Endothelial cell of umbilical vein (primary cell): ENCODE data around the gene SNX10. TPM values are rescaled to one million over a fixed set of nuclear protein-coding genes. Genes with fewer than 3 reads are reported as not detected.
"Not testable (repeated sequence)": the region's sequence is repeated elsewhere in the genome, so short reads cannot be mapped to it uniquely, and the experiment has no call there.

Experiments
- BruUV-seq: library from RNA; stranded (reverse); fragments of 400-500 nt; replicated peaks from 2 replicates; lab custom pipeline; 2021; lab: Mats Ljungman, UMichigan
- CTCF ChIA-PET: fragments of 300-600, 350-600 bp; sonication (Branson Sonifier 250); formaldehyde crosslinking; loops from one replicate; lab custom pipeline; 2021; ENCODE audit warnings: antibody characterized with exemption, inconsistent platforms; lab: Charles Lee
- POLR2A ChIA-PET: fragments of 300-600, 350-600 bp; sonication (Branson Sonifier 250); formaldehyde crosslinking; loops from one replicate; lab custom pipeline; 2021; ENCODE audit warnings: antibody characterized with exemption, inconsistent platforms; lab: Charles Lee
- DNase-seq: peaks from one replicate; pipeline ENCODE4 v3.0.0-alpha.2; 2011; ENCODE audit warnings: low read depth, low spot score
- FAIRE-seq: peaks from 2 replicates; lab custom pipeline; 2011; peaks lifted over from hg19 to GRCh38; lab: Jason Lieb, UNC
- H2AFZ ChIP-seq: 2 replicates; pipeline ENCODE4 v1.6.0; 2012; ENCODE audit warnings: low read depth, low read length, control low read depth, inconsistent platforms
- H3K27ac ChIP-seq: 2 replicates; pipeline ENCODE4 v1.5.1; 2011; ENCODE audit warnings: low read depth, mild to moderate bottlenecking, control low read depth, low read length, moderate library complexity; ENCODE audit not compliant: insufficient read depth
- H3K27me3 ChIP-seq, 2 experiments: 2 replicates each; pipeline versions ENCODE4 v1.6.0 to v1.6.1; 2011; ENCODE audit warnings: low read length in 2 of 2, mixed read lengths in 1 of 2; ENCODE audit not compliant: control insufficient read depth in 2 of 2, insufficient read depth in 2 of 2
- H3K36me3 ChIP-seq, 2 experiments: 2 replicates in 1 of 2; 3 replicates in 1 of 2; pipeline ENCODE4 v1.5.1; 2011; ENCODE audit warnings: low read length in 2 of 2, mild to moderate bottlenecking in 1 of 2, moderate library complexity in 1 of 2; ENCODE audit not compliant: control insufficient read depth in 2 of 2, insufficient read depth in 2 of 2; ENCODE audit errors: extremely low read depth in 1 of 2
- H3K4me1 ChIP-seq: 3 replicates; pipeline ENCODE4 v1.5.1; 2011; ENCODE audit warnings: mild to moderate bottlenecking, low read length; ENCODE audit not compliant: control insufficient read depth, insufficient read depth; ENCODE audit errors: extremely low read depth
- H3K4me2 ChIP-seq: 2 replicates; pipeline ENCODE4 v1.6.1; 2011; ENCODE audit warnings: low read length, control low read depth, mixed read lengths; ENCODE audit not compliant: insufficient read depth
- H3K4me3 ChIP-seq, 3 experiments: fragments of 200-600 bp in 1 of 3; sonication (generic), shearing (Covaris generic) in 1 of 3; replicated peaks in 1 of 3; 2 replicates each; pipeline ENCODE4 v1.5.1; 2011 to 2016; ENCODE audit warnings: control low read depth in 3 of 3, low read length in 3 of 3, mild to moderate bottlenecking in 2 of 3, inconsistent platforms in 1 of 3, low read depth in 1 of 3, moderate library complexity in 1 of 3; ENCODE audit not compliant: insufficient read depth in 1 of 3
- H3K79me2 ChIP-seq: 2 replicates; pipeline ENCODE4 v1.6.0; 2012; ENCODE audit warnings: low read length, inconsistent platforms; ENCODE audit not compliant: control insufficient read depth, insufficient read depth
- H3K9ac ChIP-seq: replicated peaks from 2 replicates; pipeline ENCODE3; 2011; ENCODE audit warnings: low read length, control low read depth; ENCODE audit not compliant: insufficient read depth; ENCODE audit errors: extremely low read depth
- H3K9me1 ChIP-seq: replicated peaks from 3 replicates; pipeline ENCODE4 v1.6.0; 2011; ENCODE audit warnings: mild to moderate bottlenecking, low read length; ENCODE audit not compliant: control insufficient read depth, insufficient read depth; ENCODE audit errors: extremely low read depth
- H3K9me3 ChIP-seq: replicated peaks from 2 replicates; pipeline ENCODE4 v1.5.1; 2012; ENCODE audit warnings: low read length, inconsistent platforms; ENCODE audit not compliant: control insufficient read depth, insufficient read depth
- H4K20me1 ChIP-seq: replicated peaks from 2 replicates; pipeline ENCODE3; 2011; ENCODE audit warnings: mild to moderate bottlenecking, low read length; ENCODE audit not compliant: control insufficient read depth, insufficient read depth; ENCODE audit errors: extremely low read depth
- EZH2 ChIP-seq: IDR thresholded peaks from 2 replicates; pipeline ENCODE4 v1.6.1; 2012; ENCODE audit warnings: borderline replicate concordance, low read depth, mild to moderate bottlenecking, moderate library complexity, low read length, inconsistent platforms; ENCODE audit not compliant: severe bottlenecking
- FOS ChIP-seq: IDR thresholded peaks from 2 replicates; pipeline ENCODE4 v1.6.1; 2011; ENCODE audit warnings: mild to moderate bottlenecking, low read length, moderate library complexity, borderline replicate concordance; ENCODE audit not compliant: insufficient read depth
- GATA2 ChIP-seq: IDR thresholded peaks from 2 replicates; pipeline ENCODE4 v1.7.0; 2011; ENCODE audit warnings: low read depth, mild to moderate bottlenecking, moderate library complexity, mixed read lengths, low read length; ENCODE audit not compliant: insufficient read length, insufficient read depth
- JUN ChIP-seq: IDR thresholded peaks from 2 replicates; pipeline ENCODE4 v1.6.1; 2011; ENCODE audit warnings: borderline replicate concordance, low read depth; ENCODE audit not compliant: insufficient read length, insufficient read depth
- MAX ChIP-seq: IDR thresholded peaks from 2 replicates; pipeline ENCODE4 v1.6.1; 2011; ENCODE audit not compliant: insufficient read depth, insufficient read length
- MYC ChIP-seq: IDR thresholded peaks from one replicate; pipeline ENCODE4 v1.6.1; 2011; ENCODE audit warnings: mild to moderate bottlenecking, low read depth, low read length
- POLR2A ChIP-seq: IDR thresholded peaks from 2 replicates; pipeline ENCODE4 v1.6.1; 2012; ENCODE audit warnings: low read depth, mild to moderate bottlenecking, control low read depth, low read length
- POLR2AphosphoS5 ChIP-seq: IDR thresholded peaks from 2 replicates; pipeline ENCODE4 v1.6.1; 2012; ENCODE audit warnings: low read depth, mild to moderate bottlenecking, control low read depth, low read length, moderate library complexity; ENCODE audit not compliant: insufficient read depth
- dilution Hi-C: fragments of 300-500 bp; cut with MboI; formaldehyde crosslinking; loops from one replicate; pipeline ENCODE4 v1.15.0; 2019; ENCODE audit warnings: low sequenced_read_pairs; ENCODE audit not compliant: extremely low pct_ligation_motif_present
- intact Hi-C: fragments of 100-400 bp; cut with micrococcal nuclease; formaldehyde crosslinking; loops from one replicate; pipeline ENCODE4 v1.10.0; 2022
- polyA plus RNA-seq, 4 experiments: library from polyadenylated mRNA; depleted of rRNA in 3 of 4; stranded (reverse) in 3 of 4; unstranded in 1 of 4; fragments of >200 nt; gene quantifications; 2 replicates each; pipeline versions ENCODE4 v1.2.1 to v1.2.3, GENCODE V29; 2011 to 2012; ENCODE audit warnings: missing spikeins in 1 of 4
- total RNA-seq: library from RNA; stranded (reverse); gene quantifications from 2 replicates; pipeline ENCODE4 v1.2.3, GENCODE V29; 2021
- TF ChIP-seq, protein P1 (sequence below), 2 donors: IDR thresholded peaks; 1 replicate in 1 of 2; 2 replicates in 1 of 2; pipeline ENCODE4 v1.5.1; 2011; ENCODE audit warnings: low read length in 2 of 2, mild to moderate bottlenecking in 2 of 2, moderate library complexity in 2 of 2, control low read depth in 1 of 2, inconsistent platforms in 1 of 2, low read depth in 1 of 2; ENCODE audit not compliant: insufficient read depth in 1 of 2; ENCODE audit errors: extremely low read depth in 1 of 2

Gene SNX10
- total and polyA plus RNA-seq, 2 donors (not counting 3 experiments of a cell fraction or from before 2014, with no cell fraction given) = 0.25 to 0.80 TPM

DNA sequence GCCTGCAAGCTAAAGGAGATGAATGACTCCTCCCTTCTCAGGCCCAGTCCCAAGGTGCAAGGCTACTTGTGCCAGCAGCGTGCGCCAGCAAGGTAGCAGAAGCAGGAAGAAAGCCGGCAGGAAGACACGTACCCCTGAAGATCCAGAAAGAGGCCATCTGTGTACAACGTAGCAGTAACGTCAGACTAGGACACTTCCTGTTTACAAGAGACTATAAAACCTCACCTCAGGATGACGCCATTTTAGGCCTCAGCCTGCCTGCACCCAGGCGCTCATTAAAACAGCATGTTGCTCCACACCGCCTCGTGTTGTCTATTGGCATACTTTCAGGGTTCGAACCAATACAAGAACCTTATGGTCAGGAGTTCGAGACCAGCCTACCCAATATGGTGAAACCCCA lies 41.4 kb upstream of the SNX10 start:
- Histone ChIP-seq H3K27ac (no peak overlapping the region), H3K27me3 (no peaks in the 10 kb centered on the region), H3K9me3 (no peaks in the 10 kb centered on the region), H3K4me3 (no peak overlapping the region), H3K9ac (no peak overlapping the region), H3K4me1 (no peaks in the 10 kb centered on the region), H3K4me2 (no peak overlapping the region), H3K9me1 (no peaks in the 10 kb centered on the region), H4K20me1 (no peaks in the 10 kb centered on the region), H3K79me2 (no peaks in the 10 kb centered on the region), H2AFZ (no peak overlapping the region), H3K36me3 (no peaks in the 10 kb centered on the region)
- POLR2A ChIA-PET = no interaction called here
- dilution Hi-C loops (no loop called here), intact Hi-C loops (no loop called here)
- no TSS peak for BruUV-seq
- TF ChIP-seq GATA2 (no peak), POLR2A (no peak), EZH2 (no peak), FOS (no peak), JUN (no peak), MYC (no peak), POLR2AphosphoS5 (no peak), MAX (no peak)
- TF ChIP-seq, protein P1, sequence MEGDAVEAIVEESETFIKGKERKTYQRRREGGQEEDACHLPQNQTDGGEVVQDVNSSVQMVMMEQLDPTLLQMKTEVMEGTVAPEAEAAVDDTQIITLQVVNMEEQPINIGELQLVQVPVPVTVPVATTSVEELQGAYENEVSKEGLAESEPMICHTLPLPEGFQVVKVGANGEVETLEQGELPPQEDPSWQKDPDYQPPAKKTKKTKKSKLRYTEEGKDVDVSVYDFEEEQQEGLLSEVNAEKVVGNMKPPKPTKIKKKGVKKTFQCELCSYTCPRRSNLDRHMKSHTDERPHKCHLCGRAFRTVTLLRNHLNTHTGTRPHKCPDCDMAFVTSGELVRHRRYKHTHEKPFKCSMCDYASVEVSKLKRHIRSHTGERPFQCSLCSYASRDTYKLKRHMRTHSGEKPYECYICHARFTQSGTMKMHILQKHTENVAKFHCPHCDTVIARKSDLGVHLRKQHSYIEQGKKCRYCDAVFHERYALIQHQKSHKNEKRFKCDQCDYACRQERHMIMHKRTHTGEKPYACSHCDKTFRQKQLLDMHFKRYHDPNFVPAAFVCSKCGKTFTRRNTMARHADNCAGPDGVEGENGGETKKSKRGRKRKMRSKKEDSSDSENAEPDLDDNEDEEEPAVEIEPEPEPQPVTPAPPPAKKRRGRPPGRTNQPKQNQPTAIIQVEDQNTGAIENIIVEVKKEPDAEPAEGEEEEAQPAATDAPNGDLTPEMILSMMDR (IDR thresholded peaks at IDR 0.05; ENCODE audit: extremely low read depth in 1 of 2, insufficient read depth in 1 of 2, low read depth in 1 of 2, low read length in 2 of 2) = no peak
- FAIRE-seq (no peak), DNase-seq (no peak)
- CTCF ChIA-PET = no interaction called here

DNA sequence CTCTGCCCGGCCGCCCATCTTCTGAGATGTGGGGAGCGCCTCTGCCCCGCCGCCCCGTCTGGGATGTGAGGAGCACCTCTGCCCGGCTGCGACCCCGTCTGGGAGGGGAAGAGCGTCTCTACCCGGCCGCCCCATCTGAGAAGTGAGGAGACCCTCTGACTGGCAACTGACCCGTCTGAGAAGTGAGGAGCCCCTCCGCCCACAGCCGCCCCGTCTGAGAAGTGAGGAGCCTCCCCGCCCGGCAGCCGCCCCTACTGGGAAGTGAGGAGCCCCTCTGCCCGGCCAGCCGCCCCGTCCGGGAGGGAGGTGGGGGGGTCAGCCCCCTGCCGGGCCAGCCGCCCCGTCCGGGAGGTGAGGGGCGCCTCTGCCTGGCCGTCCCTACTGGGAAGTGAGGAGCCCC lies 29.8 kb upstream of the SNX10 start:
- not testable (repeated sequence) for H3K9ac ChIP-seq

More for the DNA sequence above, 29.8 kb upstream of the SNX10 start:
- H3K79me2 ChIP-seq, H3K9me3 ChIP-seq, H2AFZ ChIP-seq, H3K36me3 ChIP-seq, H4K20me1 ChIP-seq, H3K9me1 ChIP-seq, FAIRE-seq, H3K4me2 ChIP-seq, BruUV-seq, DNase-seq, dilution Hi-C loops, intact Hi-C loops, H3K27me3 ChIP-seq, H3K27ac ChIP-seq, POLR2A ChIA-PET, H3K4me3 ChIP-seq, H3K4me1 ChIP-seq, CTCF ChIA-PET: not testable (repeated sequence)
